ENCODE data around the gene PPP1CC. TPM values are rescaled to one million over a fixed set of nuclear protein-coding genes. Genes with fewer than 3 reads are reported as not detected.
A peak's percentile ranks its signal among the peaks of the same experiment; 100 is the strongest.

Gene PPP1CC
- total RNA-seq = 100 to 1,000 TPM; 280 to 285 TPM

DNA sequence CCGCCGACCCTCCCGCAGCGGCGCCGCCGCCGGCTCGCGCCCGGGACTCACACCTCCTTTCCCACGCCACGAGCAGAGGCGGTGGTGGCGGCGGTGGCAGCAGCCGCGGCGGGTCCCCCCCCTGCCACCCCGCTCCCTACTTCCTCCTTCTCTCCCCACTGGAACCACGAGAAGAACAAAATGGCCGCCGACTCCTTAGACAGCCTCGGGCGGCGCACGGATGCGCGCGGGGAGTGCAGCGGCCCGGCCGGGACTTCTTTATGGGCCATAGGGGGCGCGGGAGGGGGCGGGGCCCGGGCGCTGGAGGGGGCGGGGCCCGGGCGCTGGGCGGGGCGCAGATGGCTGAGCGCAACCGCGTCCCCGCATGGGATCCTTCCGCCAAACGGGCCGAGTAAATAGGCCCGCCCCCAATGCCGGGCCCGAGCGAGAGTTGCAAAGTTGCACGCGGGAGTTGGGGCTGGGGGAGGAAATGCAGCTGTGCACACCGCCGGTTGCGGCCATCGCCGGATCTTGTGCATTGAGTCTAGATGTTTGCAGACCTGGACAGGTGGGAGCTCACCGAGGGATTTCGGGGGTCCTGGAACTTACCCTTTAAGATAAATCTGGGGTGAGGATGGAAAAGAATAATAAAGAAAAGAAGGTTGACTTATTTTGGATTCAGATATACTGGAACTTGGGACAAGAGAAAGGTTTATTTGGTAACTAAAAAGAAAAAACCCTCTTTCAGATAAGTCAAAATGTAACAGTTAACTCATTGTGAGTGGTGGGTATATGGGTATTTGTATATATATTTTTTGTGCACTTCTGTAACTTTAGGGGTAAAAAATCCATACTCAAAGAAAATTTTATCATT lies at the start of gene PPP1CC:
PPP1CC (minus strand) TSS at position 174 of the 853 bp plus-strand sequence. CDS start 184 bp downstream, outside the sequence.
- peaks cover 32% of the 10 kb centered on the region for H3K36me3 Mint-ChIP-seq (ENCODE audit: low read depth)
- no peaks in the 10 kb centered on the region for H3K27me3 Mint-ChIP-seq (ENCODE audit: low read depth)
- DNase-seq = peak; percentile 93
- H3K4me1 Mint-ChIP-seq (ENCODE audit: low read depth) = peaks cover 37% of the 10 kb centered on the region
- intact Hi-C loops (cut with micrococcal nuclease) = loop anchor here (5.0 to 10.0 kb wide), 4 partner anchors 461 to 1102 kb away; partner anchors contain the start of genes ANKRD13A, ATP2A2, GIT2 and MAPKAPK5
- peak within 1 kb of the TSS; percentile 98 for H3K27ac Mint-ChIP-seq
- H3K4me3 Mint-ChIP-seq = peak within 1 kb of the TSS; percentile 99
- CTCF ChIA-PET = interaction anchor here (0.5 to 1.6 kb wide), 2 partner anchors 63 to 84 kb away, joined by 4 to 6 read pairs; no protein-coding TSS in a partner anchor
- H3K9me3 Mint-ChIP-seq = no peaks in the 10 kb centered on the region

DNA sequence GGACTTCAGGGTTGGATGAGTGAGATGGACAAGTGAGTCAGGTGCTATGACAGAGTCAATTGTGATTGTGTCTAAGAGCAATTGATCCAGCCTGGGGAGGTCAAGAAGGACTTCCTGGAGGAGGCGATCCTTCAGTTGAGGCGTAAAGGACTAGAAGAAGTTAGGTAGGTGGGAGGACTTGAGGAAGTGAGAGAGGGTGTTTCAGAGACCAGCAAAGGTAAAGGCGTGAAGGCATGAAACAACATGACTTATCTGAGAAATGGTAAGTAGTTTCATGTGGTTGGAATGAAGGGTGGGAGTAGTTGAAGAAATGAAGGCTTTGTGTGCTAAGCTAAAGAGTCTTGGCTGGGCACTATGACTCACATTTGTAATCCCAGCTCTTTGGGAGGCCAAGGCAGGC lies 48.9 kb upstream of the PPP1CC start:
- Mint-ChIP-seq H3K27ac (peak overlapping the region; percentile 25), H3K36me3 (ENCODE audit: low read depth) (no peaks in the 10 kb centered on the region), H3K4me3 (no peak overlapping the region), H3K27me3 (ENCODE audit: low read depth) (no peaks in the 10 kb centered on the region), H3K4me1 (ENCODE audit: low read depth) (peaks cover 21% of the 10 kb centered on the region), H3K9me3 (no peaks in the 10 kb centered on the region)
- peak; percentile 8 for DNase-seq
- CTCF ChIA-PET = no interaction called here
- intact Hi-C loops (cut with micrococcal nuclease) = no loop called here

DNA sequence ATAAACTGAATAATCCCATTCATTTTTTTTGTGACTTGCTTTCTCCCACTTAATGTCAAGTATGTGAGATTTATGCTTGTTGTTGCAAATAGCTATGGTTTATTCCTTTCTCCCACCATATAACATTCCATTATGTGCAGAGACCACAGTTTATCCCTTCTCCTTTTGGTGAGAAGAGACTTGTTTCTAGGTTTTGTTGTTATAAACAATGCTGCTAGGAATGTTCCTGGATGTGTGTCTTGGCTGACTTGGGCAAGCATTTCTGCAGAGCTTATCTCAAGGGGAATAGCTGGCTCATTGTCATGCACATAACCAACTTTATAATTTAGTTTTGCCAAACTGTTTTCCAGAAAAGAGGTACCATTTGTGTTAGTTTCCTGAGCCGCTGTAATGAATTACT lies 47.6 kb upstream of the PPP1CC start:
- no peak for DNase-seq
- Mint-ChIP-seq H3K27me3 (ENCODE audit: low read depth) (no peaks in the 10 kb centered on the region), H3K4me1 (ENCODE audit: low read depth) (peaks cover 21% of the 10 kb centered on the region), H3K27ac (no peak overlapping the region), H3K9me3 (no peaks in the 10 kb centered on the region), H3K36me3 (ENCODE audit: low read depth) (no peaks in the 10 kb centered on the region), H3K4me3 (no peak overlapping the region)
- intact Hi-C loops (cut with micrococcal nuclease) = no loop called here
- CTCF ChIA-PET = interaction anchor here (0.5 to 1.1 kb wide), 3 partner anchors 18 to 943 kb away, joined by 3 to 5 read pairs (median 4); no protein-coding TSS in a partner anchor

DNA sequence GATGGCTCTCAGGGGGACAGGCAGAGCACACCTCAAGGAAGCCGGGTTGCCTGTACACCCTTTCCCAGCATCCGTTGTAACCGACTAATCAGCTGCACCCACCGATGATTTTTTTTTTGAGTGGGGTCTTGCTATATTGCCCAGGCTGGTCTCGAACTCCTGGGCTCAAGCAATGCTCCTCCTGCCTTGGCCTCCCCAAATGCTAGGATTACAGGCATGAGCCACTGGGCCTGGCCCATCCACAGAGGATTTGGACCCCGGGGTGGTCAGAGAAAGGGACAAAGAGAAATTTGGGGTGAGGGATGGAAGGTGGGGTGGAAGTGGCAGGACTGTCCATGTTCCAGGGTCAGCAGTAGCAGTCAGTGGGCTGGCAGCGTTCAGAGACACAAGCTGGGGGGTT lies 43.3 kb upstream of the PPP1CC start:
- H3K4me3 Mint-ChIP-seq = no peak overlapping the region
- no peaks in the 10 kb centered on the region for H3K9me3 Mint-ChIP-seq
- H3K4me1 Mint-ChIP-seq (ENCODE audit: low read depth) = peaks cover 34% of the 10 kb centered on the region
- intact Hi-C loops (cut with micrococcal nuclease) = no loop called here
- H3K27ac Mint-ChIP-seq = no peak overlapping the region
- H3K36me3 Mint-ChIP-seq (ENCODE audit: low read depth) = no peaks in the 10 kb centered on the region
- H3K27me3 Mint-ChIP-seq (ENCODE audit: low read depth) = no peaks in the 10 kb centered on the region
- CTCF ChIA-PET = interaction anchor here (0.6 kb wide), 2 partner anchors 9 to 12 kb away, joined by 3 to 6 read pairs; no protein-coding TSS in a partner anchor
- no peak for DNase-seq

- H3K27me3 Mint-ChIP-seq (ENCODE audit: low read depth) = no peaks in the 10 kb centered on the region
- no peaks in the 10 kb centered on the region for H3K36me3 Mint-ChIP-seq (ENCODE audit: low read depth)
- peaks cover 37% of the 10 kb centered on the region for H3K4me1 Mint-ChIP-seq (ENCODE audit: low read depth)
- CTCF ChIA-PET = interaction anchor here (1.0 kb wide), 1 partner anchor 8 kb away, joined by 3 read pairs; no protein-coding TSS in a partner anchor
- intact Hi-C loops (cut with micrococcal nuclease) = no loop called here
- DNase-seq = no peak
- H3K4me3 Mint-ChIP-seq = no peak overlapping the region
- no peaks in the 10 kb centered on the region for H3K9me3 Mint-ChIP-seq
- H3K27ac Mint-ChIP-seq = no peak overlapping the region
Measured at GRCh38 chr12:110785240-110785639, 42.5 kb upstream of the PPP1CC start.

DNA sequence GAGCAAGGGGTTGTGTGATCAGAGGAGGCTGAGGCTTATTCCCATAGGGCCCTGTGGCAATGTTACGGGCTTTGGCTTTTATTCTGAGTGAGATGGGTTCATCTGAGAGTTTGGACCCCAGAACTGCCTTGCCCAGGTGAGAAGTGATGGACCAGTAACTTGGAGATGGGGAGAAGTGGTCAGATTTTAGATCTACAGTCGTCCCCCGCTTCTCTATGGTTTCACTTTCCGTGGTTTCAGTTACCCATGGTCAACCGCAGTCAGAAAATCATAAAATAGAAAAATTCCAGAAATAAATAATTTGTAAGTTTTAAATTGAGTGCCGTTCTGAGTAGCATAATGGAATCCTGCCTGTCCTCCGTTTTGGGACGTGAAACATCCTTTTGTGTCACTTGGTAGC lies 40.2 kb upstream of the PPP1CC start:
- no peaks in the 10 kb centered on the region for H3K9me3 Mint-ChIP-seq
- H3K27me3 Mint-ChIP-seq (ENCODE audit: low read depth) = no peaks in the 10 kb centered on the region
- H3K4me3 Mint-ChIP-seq = no peak overlapping the region
- peak overlapping the region; percentile 47 for H3K27ac Mint-ChIP-seq
- intact Hi-C loops (cut with micrococcal nuclease) = no loop called here
- DNase-seq = no peak
- H3K36me3 Mint-ChIP-seq (ENCODE audit: low read depth) = no peaks in the 10 kb centered on the region
- CTCF ChIA-PET = no interaction called here
- H3K4me1 Mint-ChIP-seq (ENCODE audit: low read depth) = peaks cover 56% of the 10 kb centered on the region

- Mint-ChIP-seq H3K27ac (no peak overlapping the region), H3K27me3 (ENCODE audit: low read depth) (no peaks in the 10 kb centered on the region), H3K4me3 (no peak overlapping the region), H3K36me3 (ENCODE audit: low read depth) (no peaks in the 10 kb centered on the region), H3K9me3 (no peaks in the 10 kb centered on the region), H3K4me1 (ENCODE audit: low read depth) (peaks cover 60% of the 10 kb centered on the region)
- no peak for DNase-seq
- intact Hi-C loops (cut with micrococcal nuclease) = no loop called here
- CTCF ChIA-PET = no interaction called here
Measured at GRCh38 chr12:110782094-110782493, 39.4 kb upstream of the PPP1CC start.

GRCh38 chr12:110780448-110780847 lies 37.8 kb upstream of the PPP1CC start:
- CTCF ChIA-PET = no interaction called here
- H3K27ac Mint-ChIP-seq = peak overlapping the region; percentile 94
- H3K36me3 Mint-ChIP-seq (ENCODE audit: low read depth) = no peaks in the 10 kb centered on the region
- intact Hi-C loops (cut with micrococcal nuclease) = loop anchor here (1.0 kb wide), 1 partner anchor 46 kb away; no protein-coding TSS in a partner anchor
- H3K9me3 Mint-ChIP-seq = no peaks in the 10 kb centered on the region
- H3K4me1 Mint-ChIP-seq (ENCODE audit: low read depth) = peaks cover 76% of the 10 kb centered on the region
- DNase-seq = peak; percentile 84
- peak overlapping the region; percentile 26 for H3K4me3 Mint-ChIP-seq
- H3K27me3 Mint-ChIP-seq (ENCODE audit: low read depth) = no peaks in the 10 kb centered on the region

- intact Hi-C loops (cut with micrococcal nuclease) = loop anchor here (5.0 to 10.0 kb wide), 3 partner anchors 278 to 784 kb away; partner anchors contain the start of genes ANKRD13A and GIT2
- H3K36me3 Mint-ChIP-seq (ENCODE audit: low read depth) = no peaks in the 10 kb centered on the region
- no peaks in the 10 kb centered on the region for H3K9me3 Mint-ChIP-seq
- peak overlapping the region; percentile 94 for H3K27ac Mint-ChIP-seq
- H3K4me1 Mint-ChIP-seq (ENCODE audit: low read depth) = peaks cover 82% of the 10 kb centered on the region
- H3K27me3 Mint-ChIP-seq (ENCODE audit: low read depth) = no peaks in the 10 kb centered on the region
- DNase-seq = peak; percentile 44
- H3K4me3 Mint-ChIP-seq = peak overlapping the region; percentile 27
- CTCF ChIA-PET = interaction anchor here (1.2 to 2.1 kb wide), 4 partner anchors 23 to 74 kb away, joined by 3 to 7 read pairs (median 4); no protein-coding TSS in a partner anchor
Measured at GRCh38 chr12:110778833-110779577, 36.3 kb upstream of the PPP1CC start.

DNA sequence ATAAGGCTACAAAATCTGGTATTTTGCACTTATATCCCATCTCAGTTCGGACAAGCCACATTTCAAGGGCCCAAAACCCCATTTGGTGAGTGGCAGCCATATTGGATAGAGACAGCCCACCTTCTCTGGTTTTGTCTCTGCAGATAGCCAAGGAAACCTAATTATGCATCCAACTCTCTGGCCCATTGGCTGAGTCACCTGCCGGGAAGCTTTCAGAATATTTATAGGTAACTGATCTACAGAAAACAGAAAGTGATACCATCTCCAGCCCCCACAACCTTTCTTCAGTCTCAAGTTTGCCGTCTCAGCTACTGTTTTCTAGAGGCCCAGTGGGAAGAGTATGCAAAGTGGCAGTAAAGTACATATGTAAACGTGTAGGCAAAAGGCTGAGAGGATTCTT lies 33.7 kb upstream of the PPP1CC start:
- Mint-ChIP-seq H3K36me3 (ENCODE audit: low read depth) (peaks cover 2% of the 10 kb centered on the region), H3K4me3 (peak overlapping the region; percentile 60), H3K27ac (peak overlapping the region; percentile 94), H3K27me3 (ENCODE audit: low read depth) (no peaks in the 10 kb centered on the region), H3K4me1 (ENCODE audit: low read depth) (peaks cover 77% of the 10 kb centered on the region), H3K9me3 (peaks cover 3% of the 10 kb centered on the region)
- peak; percentile 85 for DNase-seq
- intact Hi-C loops (cut with micrococcal nuclease) = loop anchor here (1.0 to 10.0 kb wide), 8 partner anchors 36 to 782 kb away; partner anchors contain the start of genes ANKRD13A, GIT2, RAD9B and VPS29
- CTCF ChIA-PET = interaction anchor here (0.6 kb wide), 2 partner anchors 111 to 263 kb away, joined by 3 to 6 read pairs; no protein-coding TSS in a partner anchor

- H3K4me1 Mint-ChIP-seq (ENCODE audit: low read depth) = peaks cover 79% of the 10 kb centered on the region
- CTCF ChIA-PET = interaction anchor here (0.6 kb wide), 2 partner anchors 112 to 263 kb away, joined by 3 to 6 read pairs; no protein-coding TSS in a partner anchor
- intact Hi-C loops (cut with micrococcal nuclease) = loop anchor here (1.0 to 10.0 kb wide), 8 partner anchors 36 to 781 kb away; partner anchors contain the start of genes ANKRD13A, GIT2, RAD9B and VPS29
- H3K4me3 Mint-ChIP-seq = peak overlapping the region; percentile 60
- peak overlapping the region; percentile 94 for H3K27ac Mint-ChIP-seq
- peaks cover 2% of the 10 kb centered on the region for H3K36me3 Mint-ChIP-seq (ENCODE audit: low read depth)
- DNase-seq = peak; percentile 31
- peaks cover 5% of the 10 kb centered on the region for H3K9me3 Mint-ChIP-seq
- no peaks in the 10 kb centered on the region for H3K27me3 Mint-ChIP-seq (ENCODE audit: low read depth)
Measured at GRCh38 chr12:110775997-110776396, 33.3 kb upstream of the PPP1CC start.

DNA sequence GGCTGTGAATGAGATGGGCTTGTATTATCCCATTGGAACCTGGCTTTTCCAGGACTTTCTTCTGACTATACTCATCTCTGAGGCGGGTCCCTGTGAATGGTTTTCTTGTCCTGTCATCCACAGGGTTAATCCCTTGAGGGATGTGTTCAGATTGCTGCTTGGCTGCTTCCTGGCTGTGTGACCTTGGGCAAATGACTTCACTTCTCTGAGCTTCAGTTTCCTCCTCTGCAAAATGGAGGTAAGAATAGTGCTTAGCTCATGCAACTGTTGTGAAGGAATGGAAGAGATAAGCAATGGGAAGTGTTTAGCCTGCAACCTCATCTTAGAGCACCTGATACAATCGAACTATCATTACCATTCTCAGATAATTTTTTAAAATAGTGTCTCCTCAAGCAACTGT lies 32.1 kb upstream of the PPP1CC start:
- CTCF ChIA-PET = interaction anchor here (0.7 kb wide), 1 partner anchor 11 kb away, joined by 6 read pairs; no protein-coding TSS in a partner anchor
- Mint-ChIP-seq H3K36me3 (ENCODE audit: low read depth) (peaks cover 2% of the 10 kb centered on the region), H3K27me3 (ENCODE audit: low read depth) (no peaks in the 10 kb centered on the region), H3K4me3 (no peak overlapping the region), H3K4me1 (ENCODE audit: low read depth) (peaks cover 67% of the 10 kb centered on the region), H3K27ac (peak overlapping the region; percentile 73), H3K9me3 (peaks cover 5% of the 10 kb centered on the region)
- no peak for DNase-seq
- intact Hi-C loops (cut with micrococcal nuclease) = loop anchor here (5.0 to 10.0 kb wide), 3 partner anchors 282 to 780 kb away; partner anchors contain the start of genes ANKRD13A and GIT2
